ENCODE data around the gene SPRY1. TPM values are rescaled to one million over a fixed set of nuclear protein-coding genes. Genes with fewer than 3 reads are reported as not detected.
A peak's percentile ranks its signal among the peaks of the same experiment; 100 is the strongest.

Gene SPRY1
- total and polyA plus RNA-seq, 9 of the 15 experiments (the other 6 are each of a cell fraction or from before 2014, with no cell fraction given): 0.18 to 1.9 (median 0.45) TPM; not detected in 1

- POLR2A ChIA-PET: no interaction called here
- in situ Hi-C loops (cut with MboI): no loop called here
- TF ChIP-seq ZHX1 (conservative IDR thresholded peaks at IDR 0.05; ENCODE audit: low read length): no peak
- no peak for TF ChIP-seq CHD2 (IDR thresholded peaks at IDR 0.05; ENCODE audit: low read depth, low read length)
- no peak for TF ChIP-seq ZNF79 (CRISPR knock-in tag; IDR thresholded peaks at IDR 0.05; ENCODE audit: low read depth)
- TF ChIP-seq XRCC4 (IDR thresholded peaks at IDR 0.05; ENCODE audit: extremely low read depth, insufficient read depth, insufficient read length): no peak
- TF ChIP-seq, protein P1, sequence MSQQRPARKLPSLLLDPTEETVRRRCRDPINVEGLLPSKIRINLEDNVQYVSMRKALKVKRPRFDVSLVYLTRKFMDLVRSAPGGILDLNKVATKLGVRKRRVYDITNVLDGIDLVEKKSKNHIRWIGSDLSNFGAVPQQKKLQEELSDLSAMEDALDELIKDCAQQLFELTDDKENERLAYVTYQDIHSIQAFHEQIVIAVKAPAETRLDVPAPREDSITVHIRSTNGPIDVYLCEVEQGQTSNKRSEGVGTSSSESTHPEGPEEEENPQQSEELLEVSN (IDR thresholded peaks at IDR 0.05; ENCODE audit: borderline replicate concordance in 1 of 2, extremely low read depth in 1 of 2, insufficient read depth in 1 of 2, insufficient read length in 1 of 2, low read depth in 1 of 2, low read length in 1 of 2, poor library complexity in 1 of 2, severe bottlenecking in 1 of 2): peak in 1 of 2 experiments; percentile 86
- TF ChIP-seq BHLHE40 (IDR thresholded peaks at IDR 0.05; ENCODE audit: low read length): peak; percentile 21; the same call in 1 of the 2 replicates
- no peak for TF ChIP-seq ZBTB8A (IDR thresholded peaks at IDR 0.05; ENCODE audit: partially characterized antibody)
- TF ChIP-seq, protein P2, sequence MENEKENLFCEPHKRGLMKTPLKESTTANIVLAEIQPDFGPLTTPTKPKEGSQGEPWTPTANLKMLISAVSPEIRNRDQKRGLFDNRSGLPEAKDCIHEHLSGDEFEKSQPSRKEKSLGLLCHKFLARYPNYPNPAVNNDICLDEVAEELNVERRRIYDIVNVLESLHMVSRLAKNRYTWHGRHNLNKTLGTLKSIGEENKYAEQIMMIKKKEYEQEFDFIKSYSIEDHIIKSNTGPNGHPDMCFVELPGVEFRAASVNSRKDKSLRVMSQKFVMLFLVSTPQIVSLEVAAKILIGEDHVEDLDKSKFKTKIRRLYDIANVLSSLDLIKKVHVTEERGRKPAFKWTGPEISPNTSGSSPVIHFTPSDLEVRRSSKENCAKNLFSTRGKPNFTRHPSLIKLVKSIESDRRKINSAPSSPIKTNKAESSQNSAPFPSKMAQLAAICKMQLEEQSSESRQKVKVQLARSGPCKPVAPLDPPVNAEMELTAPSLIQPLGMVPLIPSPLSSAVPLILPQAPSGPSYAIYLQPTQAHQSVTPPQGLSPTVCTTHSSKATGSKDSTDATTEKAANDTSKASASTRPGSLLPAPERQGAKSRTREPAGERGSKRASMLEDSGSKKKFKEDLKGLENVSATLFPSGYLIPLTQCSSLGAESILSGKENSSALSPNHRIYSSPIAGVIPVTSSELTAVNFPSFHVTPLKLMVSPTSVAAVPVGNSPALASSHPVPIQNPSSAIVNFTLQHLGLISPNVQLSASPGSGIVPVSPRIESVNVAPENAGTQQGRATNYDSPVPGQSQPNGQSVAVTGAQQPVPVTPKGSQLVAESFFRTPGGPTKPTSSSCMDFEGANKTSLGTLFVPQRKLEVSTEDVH (IDR thresholded peaks at IDR 0.05; ENCODE audit: low read depth, partially characterized antibody): no peak
- TF ChIP-seq BCL6 (CRISPR knock-in tag; IDR thresholded peaks at IDR 0.05): no peak
- TF ChIP-seq CTCF (IDR thresholded peaks at IDR 0.05 in 2 of 3, conservative IDR thresholded peaks at IDR 0.05 in 1 of 3; ENCODE audit: insufficient read depth in 2 of 3, low read depth in 1 of 3, low read length in 3 of 3): peak in 2 of 3 experiments; percentile 8 to 46; a peak in 1 of 6 replicates
- peak; percentile 57; the same call in 1 of the 2 replicates for TF ChIP-seq CTBP1 (IDR thresholded peaks at IDR 0.05; ENCODE audit: borderline replicate concordance)
Observed at GRCh38 chr4:123398066-123398852, 1.7 kb downstream of the SPRY1 start.

More at GRCh38 chr4:123398066-123398852, 1.7 kb downstream of the SPRY1 start:
- intact Hi-C loops (cut with micrococcal nuclease): loop anchor here (5.0 to 10.0 kb wide), 2 partner anchors 44 to 167 kb away; no protein-coding TSS in a partner anchor
- Histone ChIP-seq H3K27me3 (ENCODE audit: control insufficient read depth in 2 of 2, insufficient read depth in 2 of 2, low read length in 2 of 2) (peaks cover 0 to 8% of the 10 kb centered on the region in 2 experiments; a peak in 1 of 5 replicates), H3K79me2 (ENCODE audit: control insufficient read depth, insufficient read depth, low read length) (no peaks in the 10 kb centered on the region), H3K9me1 (ENCODE audit: control insufficient read depth, insufficient read depth, low read length) (no peaks in the 10 kb centered on the region), H3K4me1 (replicated peaks in 1 of 2; ENCODE audit: control insufficient read depth in 2 of 2, insufficient read depth in 2 of 2, low read length in 2 of 2) (peaks cover 2 to 19% of the 10 kb centered on the region in 2 experiments; a peak in 3 of 5 replicates), H3K4me3 (peak overlapping the region; percentile 36), H3K36me3 (ENCODE audit: control insufficient read depth, insufficient read depth, low read length) (no peaks in the 10 kb centered on the region), H2AFZ (ENCODE audit: low read depth, low read length) (peak overlapping the region; percentile 93), H3K4me2 (ENCODE audit: insufficient read depth, low read length) (peak overlapping the region; percentile 53), H3K9ac (ENCODE audit: insufficient read depth in 1 of 2, low read depth in 2 of 2, low read length in 2 of 2) (peak overlapping the region; percentile 21 to 70; a peak in 3 of 4 replicates), H3K9me3 (replicated peaks; ENCODE audit: control insufficient read depth, insufficient read depth, low read depth, low read length) (0 out of 2 replicates have a peak, but pooled peaks cover 2% of the 10 kb centered on the region), H4K20me1 (replicated peaks; ENCODE audit: control insufficient read depth, insufficient read depth, low read length) (no peaks in the 10 kb centered on the region), H3K27ac (ENCODE audit: extremely low read depth, low read depth, low read length) (no peak overlapping the region)
- 60% methylated on average over 20 of the region's 94 CpGs for WGBS (ENCODE audit: insufficient coverage, low coverage, missing lambda C conversion rate)
- no TSS peak for BruUV-seq (replicated peaks)
- peak; percentile 47 to 52 (median 49) for DNase-seq (ENCODE audit: extremely low read depth in 1 of 4, low spot score in 3 of 4)
- peak; percentile 87 for ATAC-seq
- CTCF ChIA-PET (ENCODE audit: low intra/inter-chr PET ratio): interaction anchor here (0.7 kb wide), 1 partner anchor 29 kb away, joined by 5 read pairs; no protein-coding TSS in a partner anchor
- FAIRE-seq: no peak

Data from K562 (cell line).